K562 (cell line): Measurements from ENCODE around the gene CD151. TPM values are rescaled to one million over a fixed set of nuclear protein-coding genes. Genes with fewer than 3 reads are reported as not detected.
A peak's percentile ranks its signal among the peaks of the same experiment; 100 is the strongest.

ENCODE experiments used
- ARID4B ChIP-seq: sonication (generic); formaldehyde crosslinking; IDR thresholded peaks from 2 replicates; pipeline ENCODE4 v1.8.0; 2022; ENCODE audit warnings: mild to moderate bottlenecking, missing genetic modification reagents
- CHD4 ChIP-seq: fragments of 200-600 bp; sonication (generic); IDR thresholded peaks from 3 replicates; pipeline ENCODE4 v1.6.1; 2012; ENCODE audit warnings: low read depth, mild to moderate bottlenecking, mixed read lengths, low read length, inconsistent platforms; ENCODE audit not compliant: insufficient read depth, insufficient replicate concordance, poor library complexity, severe bottlenecking
- GATAD2B ChIP-seq: fragments of 450-650 bp; IDR thresholded peaks from 2 replicates; pipeline ENCODE4 v1.6.1; 2017; ENCODE audit warnings: mild to moderate bottlenecking, borderline replicate concordance
- HNRNPH1 ChIP-seq: fragments of 200-400 bp; formaldehyde crosslinking; optimal IDR thresholded peaks from 2 replicates; pipeline ENCODE3; 2017; ENCODE audit warnings: low read depth, mild to moderate bottlenecking, low read length, moderate library complexity
- ID3 ChIP-seq, 2 experiments: fragments of 250-450 bp in 1 of 2; fragments of 450-650 bp in 1 of 2; sonication (Bioruptor Pico) in 1 of 2; IDR thresholded peaks; 2 replicates each; pipeline versions ENCODE4 v1.6.1 to v1.8.0; 2016 to 2021; ENCODE audit warnings: mild to moderate bottlenecking in 2 of 2, moderate library complexity in 2 of 2, missing compliant biosample characterization in 1 of 2, missing genetic modification characterization in 1 of 2
- PTTG1 ChIP-seq: fragments of 450-650 bp; IDR thresholded peaks from 2 replicates; pipeline ENCODE4 v1.6.1; 2016; ENCODE audit warnings: low read depth, mild to moderate bottlenecking, missing genetic modification characterization, missing compliant biosample characterization
- SAP30 ChIP-seq: fragments of 200-600 bp; sonication (generic); IDR thresholded peaks from 2 replicates; pipeline ENCODE4 v1.6.1; 2012; ENCODE audit warnings: borderline replicate concordance, low read depth, mild to moderate bottlenecking, moderate library complexity, low read length, control low read depth, inconsistent platforms; ENCODE audit not compliant: insufficient read depth, poor library complexity, severe bottlenecking
- SIN3A ChIP-seq, 2 experiments: fragments of 150-350 bp in 1 of 2; IDR thresholded peaks; 2 replicates each; pipeline ENCODE4 v1.6.1; 2011 to 2016; ENCODE audit warnings: borderline replicate concordance in 2 of 2, low read depth in 2 of 2, low read length in 2 of 2, mild to moderate bottlenecking in 2 of 2, moderate library complexity in 2 of 2; ENCODE audit not compliant: control insufficient read depth in 1 of 2
- TFAP4 ChIP-seq: sonication (generic); formaldehyde crosslinking; IDR thresholded peaks from 2 replicates; pipeline ENCODE4 v1.8.0; 2022; ENCODE audit warnings: missing genetic modification reagents, mild to moderate bottlenecking, moderate library complexity, borderline replicate concordance
- UBTF ChIP-seq, 2 experiments: IDR thresholded peaks; 2 replicates each; pipeline ENCODE4 v1.6.1; 2012; ENCODE audit warnings: improper control_type of control experiment in 2 of 2, low read depth in 2 of 2, low read length in 2 of 2, borderline replicate concordance in 1 of 2
- ZBTB7A ChIP-seq: IDR thresholded peaks from 2 replicates; pipeline ENCODE4 v1.6.1; 2011; ENCODE audit warnings: low read depth, mild to moderate bottlenecking, low read length, moderate library complexity, borderline replicate concordance; ENCODE audit not compliant: control insufficient read depth
- ZC3H8 ChIP-seq: fragments of 450-650 bp; IDR thresholded peaks from 2 replicates; pipeline ENCODE4 v1.6.1; 2017
- polyA plus RNA-seq, 8 experiments: library from polyadenylated mRNA; depleted of rRNA in 4 of 8; stranded (reverse) in 5 of 8; unstranded in 3 of 8; fragments of >200 nt; fragmentation: Nextera tagmentation in 2 of 8; fragmentation: Illumina TruSeq in 1 of 8; extraction: Ambion mirVana in 2 of 8; extraction: Trizol in 1 of 8; gene quantifications; 2 replicates each; pipeline versions ENCODE4 v1.2.1 to v1.2.3, GENCODE V29; 2011 to 2014; ENCODE audit warnings: inconsistent platforms in 1 of 8, missing spikeins in 1 of 8
- total RNA-seq, 7 experiments: library from RNA; depleted of rRNA in 6 of 7; stranded (reverse); fragments of >200 nt in 6 of 7; fragmentation: Illumina TruSeq in 2 of 7; extraction: Trizol in 2 of 7; gene quantifications; 2 replicates each; pipeline versions ENCODE4 v1.2.1 to v1.2.3, GENCODE V29; 2011 to 2021; ENCODE audit warnings: low replicate concordance in 1 of 7

Gene CD151
- total and polyA plus RNA-seq, 9 of the 15 experiments (the other 6 are each of a cell fraction or from before 2014, with no cell fraction given) = 2.3 to 187 (median 140) TPM

- no peak for TF ChIP-seq HNRNPH1
- TF ChIP-seq ARID4B (CRISPR knock-in tag) = 0 out of 2 replicates have a peak, but pooled peaks have one; percentile 47
- peak; percentile 86 for TF ChIP-seq SAP30
- no peak for TF ChIP-seq PTTG1 (tag)
- no peak for TF ChIP-seq CHD4
- no peak for TF ChIP-seq UBTF (IDR thresholded peaks at IDR 0.05; ENCODE audit: borderline replicate concordance in 1 of 2, low read depth in 2 of 2, low read length in 2 of 2)
- TF ChIP-seq GATAD2B = no peak
- TF ChIP-seq ZC3H8 = no peak
- TF ChIP-seq TFAP4 (CRISPR knock-in tag) = peak; percentile 77; the same call in 1 of the 2 replicates
- peak; percentile 36; the same call in 1 of the 2 replicates for TF ChIP-seq ZBTB7A
- no peak for TF ChIP-seq ID3 (CRISPR knock-in tag; IDR thresholded peaks at IDR 0.05)
- TF ChIP-seq ID3 (tag; IDR thresholded peaks at IDR 0.05) = no peak
- TF ChIP-seq SIN3A (IDR thresholded peaks at IDR 0.05; ENCODE audit: borderline replicate concordance in 2 of 2, control insufficient read depth in 1 of 2, low read depth in 2 of 2, low read length in 2 of 2) = peak in 1 of 2 experiments; percentile 79; a peak in 2 of 4 replicates
Observed at GRCh38 chr11:795634-796564, 36.9 kb upstream of the CD151 start (continued).
